IMR-90 (cell line): Measurements from ENCODE around the gene ITPK1.

ENCODE experiments used
- BHLHE40 ChIP-seq: fragments of 150-350 bp; IDR thresholded peaks from 2 replicates; pipeline ENCODE4 v1.6.1; 2016; ENCODE audit warnings: mild to moderate bottlenecking, low read depth, low read length
- CEBPB ChIP-seq: IDR thresholded peaks from 2 replicates; pipeline ENCODE4 v1.6.1; 2012; ENCODE audit warnings: low read depth, low read length, improper control_type of control experiment
- CHD1 ChIP-seq: IDR thresholded peaks from 2 replicates; pipeline ENCODE4 v1.6.1; 2012; ENCODE audit warnings: low read depth, low read length, improper control_type of control experiment
- MAFK ChIP-seq: IDR thresholded peaks from 2 replicates; pipeline ENCODE4 v1.6.1; 2012; ENCODE audit warnings: low read depth, low read length, improper control_type of control experiment
- POLR2A ChIP-seq: IDR thresholded peaks from 2 replicates; pipeline ENCODE4 v1.6.1; 2012; ENCODE audit warnings: mild to moderate bottlenecking, low read depth, low read length
- RAD21 ChIP-seq: IDR thresholded peaks from 2 replicates; pipeline ENCODE4 v1.6.1; 2012; ENCODE audit warnings: low read length, improper control_type of control experiment
- SMC3 ChIP-seq: fragments of 150-350 bp; IDR thresholded peaks from 2 replicates; pipeline ENCODE4 v1.6.1; 2016; ENCODE audit warnings: low read depth, mild to moderate bottlenecking, antibody characterized with exemption, low read length, moderate library complexity
- TF ChIP-seq, protein P1 (sequence below): conservative IDR thresholded peaks from 2 replicates; pipeline ENCODE4 v1.5.1; 2012; ENCODE audit warnings: mild to moderate bottlenecking, low read depth, low read length, improper control_type of control experiment
- TF ChIP-seq, protein P2 (sequence below): fragments of 150-350 bp; IDR thresholded peaks from 2 replicates; pipeline ENCODE4 v1.6.1; 2016; ENCODE audit warnings: low read depth, mild to moderate bottlenecking, low read length, moderate library complexity, borderline replicate concordance
- TF ChIP-seq, protein P3 (sequence below): fragments of 150-350 bp; IDR thresholded peaks from 2 replicates; pipeline ENCODE4 v1.6.1; 2017; ENCODE audit warnings: mild to moderate bottlenecking, antibody characterized with exemption, low read length, low read depth

DNA sequence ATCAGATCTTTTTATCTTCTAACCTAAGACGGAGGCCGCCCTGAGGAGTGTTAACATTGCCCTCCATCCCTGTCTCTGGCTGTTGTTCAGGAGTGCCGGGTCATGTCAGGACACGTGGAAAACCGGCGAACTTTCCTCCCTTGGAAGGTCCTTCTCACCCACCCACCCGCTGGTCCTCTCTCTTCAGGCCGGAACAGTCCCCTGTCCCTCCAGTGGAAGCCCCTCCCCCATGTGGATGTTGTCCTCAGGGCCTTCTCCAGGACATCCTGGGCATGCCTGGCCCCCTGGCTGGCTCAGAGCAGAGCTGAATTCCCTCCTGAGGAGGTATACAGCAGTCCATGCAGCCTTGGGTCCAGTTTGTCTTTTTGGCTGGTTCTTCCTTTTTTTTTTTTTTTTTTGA is 20.3 kb upstream of the ITPK1 start:
- TF ChIP-seq, protein P1, sequence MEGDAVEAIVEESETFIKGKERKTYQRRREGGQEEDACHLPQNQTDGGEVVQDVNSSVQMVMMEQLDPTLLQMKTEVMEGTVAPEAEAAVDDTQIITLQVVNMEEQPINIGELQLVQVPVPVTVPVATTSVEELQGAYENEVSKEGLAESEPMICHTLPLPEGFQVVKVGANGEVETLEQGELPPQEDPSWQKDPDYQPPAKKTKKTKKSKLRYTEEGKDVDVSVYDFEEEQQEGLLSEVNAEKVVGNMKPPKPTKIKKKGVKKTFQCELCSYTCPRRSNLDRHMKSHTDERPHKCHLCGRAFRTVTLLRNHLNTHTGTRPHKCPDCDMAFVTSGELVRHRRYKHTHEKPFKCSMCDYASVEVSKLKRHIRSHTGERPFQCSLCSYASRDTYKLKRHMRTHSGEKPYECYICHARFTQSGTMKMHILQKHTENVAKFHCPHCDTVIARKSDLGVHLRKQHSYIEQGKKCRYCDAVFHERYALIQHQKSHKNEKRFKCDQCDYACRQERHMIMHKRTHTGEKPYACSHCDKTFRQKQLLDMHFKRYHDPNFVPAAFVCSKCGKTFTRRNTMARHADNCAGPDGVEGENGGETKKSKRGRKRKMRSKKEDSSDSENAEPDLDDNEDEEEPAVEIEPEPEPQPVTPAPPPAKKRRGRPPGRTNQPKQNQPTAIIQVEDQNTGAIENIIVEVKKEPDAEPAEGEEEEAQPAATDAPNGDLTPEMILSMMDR, result no peak
- TF ChIP-seq POLR2A (no peak), SMC3 (no peak), BHLHE40 (no peak), RAD21 (no peak), MAFK (no peak), CHD1 (no peak), CEBPB (no peak)
- TF ChIP-seq, protein P2, sequence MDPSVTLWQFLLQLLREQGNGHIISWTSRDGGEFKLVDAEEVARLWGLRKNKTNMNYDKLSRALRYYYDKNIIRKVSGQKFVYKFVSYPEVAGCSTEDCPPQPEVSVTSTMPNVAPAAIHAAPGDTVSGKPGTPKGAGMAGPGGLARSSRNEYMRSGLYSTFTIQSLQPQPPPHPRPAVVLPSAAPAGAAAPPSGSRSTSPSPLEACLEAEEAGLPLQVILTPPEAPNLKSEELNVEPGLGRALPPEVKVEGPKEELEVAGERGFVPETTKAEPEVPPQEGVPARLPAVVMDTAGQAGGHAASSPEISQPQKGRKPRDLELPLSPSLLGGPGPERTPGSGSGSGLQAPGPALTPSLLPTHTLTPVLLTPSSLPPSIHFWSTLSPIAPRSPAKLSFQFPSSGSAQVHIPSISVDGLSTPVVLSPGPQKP, result no peak
- TF ChIP-seq, protein P3, sequence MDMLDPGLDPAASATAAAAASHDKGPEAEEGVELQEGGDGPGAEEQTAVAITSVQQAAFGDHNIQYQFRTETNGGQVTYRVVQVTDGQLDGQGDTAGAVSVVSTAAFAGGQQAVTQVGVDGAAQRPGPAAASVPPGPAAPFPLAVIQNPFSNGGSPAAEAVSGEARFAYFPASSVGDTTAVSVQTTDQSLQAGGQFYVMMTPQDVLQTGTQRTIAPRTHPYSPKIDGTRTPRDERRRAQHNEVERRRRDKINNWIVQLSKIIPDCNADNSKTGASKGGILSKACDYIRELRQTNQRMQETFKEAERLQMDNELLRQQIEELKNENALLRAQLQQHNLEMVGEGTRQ, result no peak
